SJSA1 (cell line): ENCODE measurements around the gene SMYD5. TPM values are rescaled to one million over a fixed set of nuclear protein-coding genes. Genes with fewer than 3 reads are reported as not detected.
"Not testable (repeated sequence)": the region's sequence is repeated elsewhere in the genome, so short reads cannot be mapped to it uniquely, and the experiment has no call there.

Experiments
- DNase-seq, 2 experiments: peaks; one replicate each; pipeline ENCODE4 v3.0.0-alpha.2; 2015 to 2020; ENCODE audit warnings: low spot score in 2 of 2, low read depth in 1 of 2
- H3K27ac ChIP-seq: fragments of 250-450 bp; sonication (Bioruptor Pico); 2 replicates; pipeline ENCODE4 v1.5.1; 2020; ENCODE audit warnings: mild to moderate bottlenecking, moderate library complexity
- H3K27me3 ChIP-seq: fragments of 250-450 bp; sonication (Bioruptor Pico); replicated peaks from 2 replicates; pipeline ENCODE4 v1.5.1; 2020; ENCODE audit warnings: mild to moderate bottlenecking, moderate library complexity
- H3K36me3 ChIP-seq: fragments of 250-450 bp; sonication (Bioruptor Pico); 2 replicates; pipeline ENCODE4 v1.5.1; 2020; ENCODE audit warnings: mild to moderate bottlenecking
- H3K4me1 ChIP-seq: fragments of 250-450 bp; sonication (Bioruptor Pico); replicated peaks from 2 replicates; pipeline ENCODE4 v1.6.1; 2021; ENCODE audit warnings: mild to moderate bottlenecking
- H3K4me3 ChIP-seq: fragments of 250-450 bp; sonication (Bioruptor Pico); 2 replicates; pipeline ENCODE4 v1.5.1; 2020; ENCODE audit warnings: mild to moderate bottlenecking
- H3K9me3 ChIP-seq: fragments of 250-450 bp; sonication (Bioruptor Pico); replicated peaks from 2 replicates; pipeline ENCODE4 v1.5.1; 2020; ENCODE audit warnings: mild to moderate bottlenecking
- total RNA-seq: library from RNA; depleted of rRNA; stranded (reverse); fragments of >200 nt; shearing (Covaris generic); gene quantifications from 2 replicates; pipeline ENCODE4 v1.2.3, GENCODE V29; 2014

Gene SMYD5
- total RNA-seq, 1 experiment from 2014 or later: 24.3 TPM

DNA sequence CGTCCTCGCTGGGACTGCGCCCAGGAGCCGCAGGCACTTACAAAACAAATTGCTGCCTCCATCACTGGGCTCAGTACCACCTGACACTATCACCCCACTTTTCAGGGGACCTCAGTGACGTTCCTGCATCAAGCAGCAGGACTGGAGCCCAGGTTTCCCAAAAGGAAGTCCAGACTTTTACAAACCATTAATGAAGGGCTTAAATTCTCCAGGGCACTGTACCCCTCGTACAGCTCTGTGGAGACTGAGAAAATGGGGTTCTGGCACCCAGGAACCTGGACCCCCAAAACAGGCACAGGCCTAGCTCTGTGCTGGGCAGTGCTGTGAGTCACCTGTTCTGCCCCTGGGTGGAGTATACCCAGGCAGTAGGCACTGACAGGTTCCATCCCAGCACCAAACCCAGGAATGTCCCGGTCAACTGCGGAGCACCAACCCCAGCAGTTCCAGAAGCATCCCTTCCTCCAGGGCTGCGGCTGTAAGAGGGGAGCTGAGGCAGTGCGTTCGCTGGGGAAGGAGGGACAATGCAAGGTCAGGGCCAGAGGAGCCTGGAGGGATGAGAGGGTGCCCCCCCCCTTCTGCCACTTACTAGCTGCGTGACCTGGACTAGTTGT, 36.3 kb upstream of the SMYD5 start:
- Histone ChIP-seq H3K27me3 (peaks cover 45% of the 10 kb centered on the region), H3K36me3 (no peaks in the 10 kb centered on the region), H3K9me3 (no peaks in the 10 kb centered on the region), H3K4me3 (no peak overlapping the region), H3K27ac (no peak overlapping the region), H3K4me1 (peaks cover 22% of the 10 kb centered on the region)
- DNase-seq: no peak

DNA sequence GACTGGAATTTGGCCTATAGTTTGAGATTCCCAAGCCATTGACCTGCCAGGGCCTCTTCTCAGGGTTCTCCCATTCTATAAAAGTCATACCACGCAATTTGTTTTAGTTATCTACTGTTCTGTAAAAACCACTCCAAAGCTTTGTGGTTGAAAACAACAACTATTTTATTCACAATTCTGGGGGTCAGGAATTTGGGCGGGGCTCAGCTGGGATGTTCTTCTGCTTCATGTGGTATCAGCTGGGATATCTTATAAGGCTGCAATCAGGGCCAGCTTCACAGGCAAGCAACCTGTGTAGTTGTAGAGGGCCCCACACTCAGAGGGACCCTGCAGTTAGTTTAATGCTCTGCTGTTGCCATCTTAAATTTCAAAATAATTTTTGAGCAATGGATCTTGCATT, 28.1 kb upstream of the SMYD5 start:
- H3K4me1 ChIP-seq: no peaks in the 10 kb centered on the region
- H3K27me3 ChIP-seq: peaks cover 17% of the 10 kb centered on the region; the same call in 1 of the 2 replicates
- no peak overlapping the region for H3K27ac ChIP-seq
- no peak overlapping the region for H3K4me3 ChIP-seq
- no peak for DNase-seq
- H3K9me3 ChIP-seq: no peaks in the 10 kb centered on the region
- H3K36me3 ChIP-seq: no peaks in the 10 kb centered on the region

DNA sequence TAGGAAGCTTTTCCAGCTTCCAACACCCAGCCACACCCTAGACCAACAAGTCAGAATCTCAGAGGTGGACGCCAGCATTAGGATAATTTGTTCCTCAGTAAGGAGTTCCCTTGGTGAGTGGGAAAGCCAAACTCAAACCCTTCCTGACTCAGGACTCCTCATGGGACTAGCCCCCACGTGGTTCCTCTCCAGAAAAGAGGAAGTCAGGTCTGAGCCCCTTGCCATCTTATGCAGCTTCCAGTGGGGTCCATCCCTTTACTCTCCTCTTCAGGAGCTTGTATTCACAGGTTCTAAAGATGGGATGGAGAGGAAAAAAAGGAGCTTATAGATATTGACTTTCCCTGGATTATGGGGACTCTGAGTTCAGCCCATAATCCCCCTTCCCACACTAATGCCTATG, 26.5 kb upstream of the SMYD5 start:
- Histone ChIP-seq H3K36me3 (no peaks in the 10 kb centered on the region), H3K4me1 (no peaks in the 10 kb centered on the region), H3K27me3 (peaks cover 18% of the 10 kb centered on the region; the same call in 1 of the 2 replicates), H3K4me3 (no peak overlapping the region), H3K27ac (no peak overlapping the region), H3K9me3 (no peaks in the 10 kb centered on the region)
- DNase-seq: no peak

DNA sequence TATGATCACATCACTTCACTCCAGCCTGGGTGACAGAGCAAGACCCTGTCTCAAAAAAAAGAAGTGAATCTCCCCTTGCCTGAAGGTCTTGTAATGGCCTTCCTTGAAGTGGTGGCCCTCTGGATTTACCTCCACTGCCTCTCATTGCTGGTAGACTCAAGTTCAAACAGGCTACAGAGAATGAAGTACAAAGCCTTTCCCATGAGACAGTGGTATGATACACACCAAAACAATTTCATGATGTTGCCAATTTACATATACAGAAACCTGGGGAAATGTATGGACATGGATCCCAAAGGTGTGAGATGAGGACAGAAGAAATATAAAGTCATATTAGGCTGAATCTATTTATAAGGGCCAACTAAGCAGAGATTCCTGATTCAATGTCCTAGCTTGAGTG, 16.5 kb upstream of the SMYD5 start:
- Histone ChIP-seq H3K36me3 (no peaks in the 10 kb centered on the region), H3K27ac (no peak overlapping the region), H3K4me1 (no peaks in the 10 kb centered on the region), H3K4me3 (no peak overlapping the region), H3K9me3 (peaks cover under 1% of the 10 kb centered on the region; the same call in 1 of the 2 replicates), H3K27me3 (peaks cover 61% of the 10 kb centered on the region)
- DNase-seq: no peak

DNA sequence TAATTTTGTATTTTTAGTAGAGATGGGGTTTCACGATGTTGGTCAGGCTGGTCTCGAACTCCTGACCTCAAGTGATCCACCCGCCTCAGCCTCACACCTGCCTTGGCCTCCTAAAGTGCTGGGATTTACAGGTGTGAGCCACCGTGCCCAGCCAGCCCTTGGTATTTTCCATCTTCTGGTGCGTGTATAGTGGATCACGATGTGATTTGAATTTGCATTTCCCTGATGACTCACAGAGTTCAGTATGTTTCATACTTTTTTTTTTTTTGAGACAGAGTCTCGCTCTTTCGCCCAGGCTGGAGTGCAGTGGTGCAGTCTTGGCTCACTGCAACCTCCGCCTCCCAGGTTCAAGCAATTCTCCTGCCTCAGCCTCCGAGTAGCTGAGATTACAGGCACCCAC, 13.8 kb upstream of the SMYD5 start:
- H3K36me3 ChIP-seq, H3K4me3 ChIP-seq, H3K4me1 ChIP-seq, H3K9me3 ChIP-seq, H3K27ac ChIP-seq, DNase-seq: not testable (repeated sequence)
- peaks cover 72% of the 10 kb centered on the region for H3K27me3 ChIP-seq

DNA sequence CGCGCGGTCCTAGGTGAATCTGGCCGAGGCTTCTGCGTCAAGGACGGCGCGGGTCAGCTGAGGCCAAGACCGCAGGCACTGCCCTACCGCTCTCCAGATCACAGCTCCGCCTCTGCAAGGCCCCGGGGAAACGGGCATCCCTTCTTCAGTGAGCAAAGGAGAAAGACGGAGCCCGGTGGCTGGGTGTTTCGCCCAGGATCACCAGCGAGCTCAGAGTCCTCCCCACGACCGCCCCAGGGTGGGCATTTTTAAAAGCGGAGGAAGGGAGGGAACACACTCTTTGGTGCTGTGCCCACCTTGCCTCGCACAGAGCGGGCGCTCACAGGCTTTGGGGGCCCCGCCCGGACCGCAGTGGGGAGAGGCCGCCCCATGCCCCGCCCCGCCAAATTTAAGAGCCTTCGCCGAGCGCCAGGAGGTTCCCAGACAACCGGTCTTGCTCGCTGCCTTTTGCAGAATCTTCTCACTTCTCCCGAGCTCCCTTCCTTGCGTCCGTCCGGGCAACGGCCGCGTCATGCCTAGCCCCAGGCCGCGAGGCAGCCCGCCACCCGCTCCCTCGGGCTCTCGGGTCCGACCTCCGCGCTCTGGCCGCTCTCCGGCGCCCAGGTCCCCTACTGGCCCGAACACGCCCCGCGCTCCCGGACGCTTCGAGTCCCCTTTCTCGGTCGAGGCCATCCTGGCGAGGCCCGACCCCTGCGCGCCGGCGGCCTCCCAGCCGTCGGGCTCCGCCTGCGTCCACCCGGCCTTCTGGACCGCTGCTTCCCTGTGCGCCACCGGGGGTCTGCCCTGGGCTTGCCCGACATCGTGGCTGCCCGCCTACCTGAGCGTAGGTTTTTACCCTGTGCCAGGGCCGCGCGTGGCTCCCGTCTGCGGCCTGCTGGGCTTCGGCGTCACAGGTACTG, 11.6 kb upstream of the SMYD5 start, which contains the start of gene NOTO:
TSS of gene NOTO (plus strand) at position 419 of the 899 bp plus-strand sequence. CDS start at position 512, 93 bp downstream.
- Histone ChIP-seq H3K9me3 (peaks cover 4% of the 10 kb centered on the region; the same call in 1 of the 2 replicates), H3K4me3 (no peak within 1 kb of the TSS), H3K4me1 (no peaks in the 10 kb centered on the region), H3K27ac (no peak within 1 kb of the TSS), H3K27me3 (peaks cover 70% of the 10 kb centered on the region), H3K36me3 (no peaks in the 10 kb centered on the region)
- DNase-seq: no peak

DNA sequence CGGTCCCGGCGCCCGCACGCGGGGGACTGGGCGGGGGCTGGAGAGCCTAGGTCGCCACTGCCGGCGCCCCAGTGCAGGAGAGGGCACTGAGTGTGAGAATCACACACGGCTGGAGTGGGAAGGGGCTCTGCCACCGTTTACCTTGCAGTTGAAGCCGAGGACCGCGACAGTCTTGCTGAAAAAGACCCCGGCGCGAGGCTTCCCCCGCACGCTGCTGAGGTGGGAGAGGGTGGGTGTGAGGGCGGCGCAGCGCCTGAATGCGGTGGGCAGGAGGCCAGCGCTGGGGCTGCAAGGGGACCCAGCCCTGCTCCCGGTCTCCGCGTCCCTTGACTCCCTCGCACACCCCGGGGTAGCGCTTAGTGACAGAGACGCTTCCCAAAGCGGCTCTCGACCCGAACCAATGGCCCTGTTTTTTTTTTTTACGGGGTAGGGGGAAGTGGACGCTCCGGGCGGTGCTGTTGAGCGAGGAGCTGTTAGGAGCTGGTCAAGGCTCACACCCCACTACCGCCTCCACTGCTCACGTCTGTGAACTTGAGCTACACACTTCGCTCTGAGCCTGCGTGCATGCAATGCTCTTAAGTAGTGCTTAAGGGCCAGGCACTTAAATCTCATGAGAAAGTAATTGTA, 10.9 kb upstream of the SMYD5 start:
- Histone ChIP-seq H3K27ac (no peak overlapping the region), H3K4me1 (no peaks in the 10 kb centered on the region), H3K9me3 (peaks cover 4% of the 10 kb centered on the region; the same call in 1 of the 2 replicates), H3K36me3 (no peaks in the 10 kb centered on the region), H3K27me3 (peaks cover 66% of the 10 kb centered on the region), H3K4me3 (no peak overlapping the region)
- DNase-seq: no peak

DNA sequence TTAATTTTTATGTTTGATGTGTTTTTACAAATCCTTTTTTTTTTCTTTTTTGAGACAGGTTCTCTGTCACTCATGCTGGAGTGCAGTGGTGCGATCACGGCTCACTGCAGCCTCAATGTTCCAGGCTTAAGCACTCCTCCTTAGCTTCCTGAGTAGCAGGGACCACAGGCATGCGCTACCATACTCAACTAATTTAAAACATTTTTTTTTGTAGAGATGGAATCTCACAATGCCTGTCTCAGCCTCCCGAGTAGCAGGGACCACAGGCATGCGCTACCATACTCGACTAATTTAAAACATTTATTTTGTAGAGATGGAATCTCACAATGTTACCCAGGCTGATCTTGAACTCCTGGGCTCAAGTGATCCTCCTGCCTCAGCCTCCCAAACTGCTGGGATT, 8.4 kb upstream of the SMYD5 start:
- no peak overlapping the region for H3K27ac ChIP-seq
- DNase-seq: no peak
- H3K9me3 ChIP-seq: peaks cover 4% of the 10 kb centered on the region; the same call in 1 of the 2 replicates
- H3K4me1 ChIP-seq: no peaks in the 10 kb centered on the region
- H3K27me3 ChIP-seq: peaks cover 54% of the 10 kb centered on the region
- no peak overlapping the region for H3K4me3 ChIP-seq
- no peaks in the 10 kb centered on the region for H3K36me3 ChIP-seq

DNA sequence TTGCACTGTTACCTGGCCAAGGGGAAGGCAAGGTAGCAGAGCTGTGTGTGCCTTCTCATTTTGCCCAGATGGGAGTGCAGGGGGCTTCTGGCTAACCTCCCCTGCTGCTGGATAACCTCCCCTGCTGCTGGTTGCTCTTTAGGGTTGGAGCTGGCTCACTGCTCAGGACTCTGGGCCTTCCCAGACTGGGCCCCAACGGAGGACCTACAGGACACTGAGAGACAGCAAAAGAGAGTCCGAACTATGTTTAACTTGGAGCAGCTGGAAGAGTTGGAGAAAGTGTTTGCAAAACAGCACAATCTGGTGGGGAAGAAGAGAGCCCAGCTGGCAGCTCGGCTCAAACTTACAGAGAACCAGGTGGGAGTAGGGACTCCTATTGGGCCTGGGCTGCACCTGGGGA, 5.8 kb upstream of the SMYD5 start:
- Histone ChIP-seq H3K4me1 (no peaks in the 10 kb centered on the region; the same call in 1 of the 2 replicates), H3K9me3 (no peaks in the 10 kb centered on the region), H3K27ac (no peak overlapping the region), H3K36me3 (no peaks in the 10 kb centered on the region), H3K27me3 (peaks cover 30% of the 10 kb centered on the region), H3K4me3 (no peak overlapping the region)
- no peak for DNase-seq

DNA sequence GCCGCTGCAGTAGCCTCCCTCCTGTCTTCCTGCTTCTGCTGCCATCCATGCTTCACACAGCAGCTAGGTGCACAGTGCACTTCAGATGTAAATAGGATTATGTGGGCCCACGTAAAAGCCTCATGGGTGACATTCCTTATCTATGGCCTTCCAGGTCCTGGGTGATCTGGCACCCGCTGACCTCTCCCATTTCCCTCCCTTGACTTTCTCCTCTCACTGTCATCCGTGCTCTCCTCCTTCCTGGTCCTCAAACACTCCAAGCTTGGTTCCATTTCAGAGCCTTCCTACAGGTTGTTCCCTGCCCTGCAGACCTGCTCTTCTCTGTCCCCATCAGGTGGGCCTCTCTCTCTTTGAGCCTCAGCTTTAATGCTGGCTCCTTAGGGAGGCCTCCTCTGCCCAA, 4.0 kb upstream of the SMYD5 start:
- Histone ChIP-seq H3K36me3 (peaks cover 5% of the 10 kb centered on the region), H3K27me3 (peaks cover 19% of the 10 kb centered on the region), H3K9me3 (no peaks in the 10 kb centered on the region), H3K27ac (no peak overlapping the region), H3K4me3 (no peak overlapping the region), H3K4me1 (peaks cover 3% of the 10 kb centered on the region)
- DNase-seq: no peak

DNA sequence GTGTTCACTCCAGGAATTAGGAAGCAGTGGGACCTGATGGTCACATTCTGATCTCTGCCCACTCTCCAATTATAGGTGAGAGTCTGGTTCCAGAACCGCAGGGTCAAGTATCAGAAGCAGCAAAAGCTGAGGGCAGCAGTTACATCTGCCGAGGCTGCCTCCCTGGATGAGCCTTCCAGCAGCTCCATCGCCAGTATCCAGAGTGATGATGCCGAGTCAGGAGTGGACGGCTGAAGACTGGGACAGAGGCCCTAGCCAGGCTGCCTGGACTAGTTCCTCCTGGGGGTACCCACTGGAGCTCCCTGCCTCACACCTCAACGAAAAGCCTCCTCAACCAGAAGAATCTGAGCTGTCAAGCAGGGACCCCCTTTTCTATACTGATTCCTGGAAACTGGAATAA, 3.3 kb upstream of the SMYD5 start:
- no peak overlapping the region for H3K4me3 ChIP-seq
- DNase-seq: no peak
- H3K27ac ChIP-seq: no peak overlapping the region

DNA sequence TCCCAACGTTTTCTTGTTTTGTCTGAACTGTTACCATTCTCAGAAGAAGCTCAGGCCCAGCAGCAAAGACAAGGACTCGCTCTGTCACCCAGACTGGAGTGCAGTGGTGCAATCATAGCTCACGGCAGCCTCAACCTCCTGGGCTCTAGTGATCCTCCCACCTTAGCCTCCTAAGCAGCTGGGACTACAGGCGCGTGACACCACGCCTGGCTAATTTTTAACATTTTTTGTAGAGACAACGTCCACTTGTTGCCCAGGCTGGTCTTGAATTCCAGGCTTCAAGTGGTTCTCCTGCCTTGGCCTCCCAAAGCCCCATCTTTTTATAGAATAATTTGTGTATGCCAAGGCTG, 2.0 kb upstream of the SMYD5 start:
- H3K36me3 ChIP-seq: peaks cover 5% of the 10 kb centered on the region
- no peaks in the 10 kb centered on the region for H3K9me3 ChIP-seq
- no peaks in the 10 kb centered on the region; the same call in 1 of the 2 replicates for H3K27me3 ChIP-seq
- no peak overlapping the region for H3K4me3 ChIP-seq
- no peak for DNase-seq
- H3K4me1 ChIP-seq: peaks cover 9% of the 10 kb centered on the region
- no peak overlapping the region for H3K27ac ChIP-seq

More for the DNA sequence above, 3.3 kb upstream of the SMYD5 start:
- peaks cover 5% of the 10 kb centered on the region for H3K36me3 ChIP-seq
- H3K4me1 ChIP-seq: peaks cover 9% of the 10 kb centered on the region
- H3K27me3 ChIP-seq: peaks cover 12% of the 10 kb centered on the region
- H3K9me3 ChIP-seq: no peaks in the 10 kb centered on the region

DNA sequence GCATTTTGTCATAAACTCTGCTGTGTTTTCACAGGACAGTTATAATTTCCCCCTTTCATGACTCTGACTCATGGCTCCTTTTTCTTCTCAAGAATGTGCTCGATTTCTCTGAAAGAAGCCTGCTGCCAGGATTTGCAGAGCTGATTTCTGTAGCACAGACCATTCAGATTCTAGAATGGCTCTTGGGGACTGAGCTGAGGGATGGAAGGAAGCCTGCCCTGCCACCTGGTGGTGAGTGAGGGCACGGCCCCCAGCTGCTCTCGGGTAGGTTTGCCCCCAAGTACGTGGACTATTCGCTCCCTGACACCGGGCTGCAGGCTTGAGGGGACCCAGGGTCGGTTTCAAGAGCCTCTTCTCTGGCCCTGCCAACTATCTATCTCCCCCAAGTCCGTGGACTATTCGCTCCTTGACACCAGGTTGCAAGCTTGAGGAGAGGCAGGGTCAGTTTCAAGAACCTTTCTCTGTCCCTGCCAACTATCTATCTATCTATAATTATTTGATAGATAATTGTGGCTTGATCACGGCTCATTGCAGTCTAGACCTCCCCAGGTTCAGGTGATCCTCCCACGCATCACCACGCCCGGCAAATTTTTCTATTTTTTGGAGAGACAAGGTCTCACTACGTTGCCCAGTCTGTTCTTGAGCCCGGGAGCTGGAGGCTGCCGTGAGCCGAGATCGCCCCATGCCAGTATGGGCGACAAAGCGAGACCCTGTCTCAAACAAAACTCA, 1.4 kb upstream of the SMYD5 start:
- Histone ChIP-seq H3K36me3 (peaks cover 5% of the 10 kb centered on the region), H3K9me3 (no peaks in the 10 kb centered on the region), H3K27ac (no peak overlapping the region), H3K4me1 (peaks cover 9% of the 10 kb centered on the region), H3K4me3 (no peak overlapping the region), H3K27me3 (no peaks in the 10 kb centered on the region; the same call in 1 of the 2 replicates)
- DNase-seq: peak; percentile 52 to 70
